Stimulated activated CD4-positive, alpha-beta T cell treated with anti-CD3 and anti-CD28 coated beads, TNF-alpha, amount 100 ng/mL, for 48 hours (primary cell): ENCODE data around the gene UVSSA.
"Not testable (repeated sequence)": the region's sequence is repeated elsewhere in the genome, so short reads cannot be mapped to it uniquely, and the experiment has no call there.

Source experiments
- DNase-seq, 3 donors: peaks; one replicate each; pipeline ENCODE4 v3.0.0-alpha.2; 2020; ENCODE audit warnings: low read depth in 3 of 3

Gene UVSSA

DNA sequence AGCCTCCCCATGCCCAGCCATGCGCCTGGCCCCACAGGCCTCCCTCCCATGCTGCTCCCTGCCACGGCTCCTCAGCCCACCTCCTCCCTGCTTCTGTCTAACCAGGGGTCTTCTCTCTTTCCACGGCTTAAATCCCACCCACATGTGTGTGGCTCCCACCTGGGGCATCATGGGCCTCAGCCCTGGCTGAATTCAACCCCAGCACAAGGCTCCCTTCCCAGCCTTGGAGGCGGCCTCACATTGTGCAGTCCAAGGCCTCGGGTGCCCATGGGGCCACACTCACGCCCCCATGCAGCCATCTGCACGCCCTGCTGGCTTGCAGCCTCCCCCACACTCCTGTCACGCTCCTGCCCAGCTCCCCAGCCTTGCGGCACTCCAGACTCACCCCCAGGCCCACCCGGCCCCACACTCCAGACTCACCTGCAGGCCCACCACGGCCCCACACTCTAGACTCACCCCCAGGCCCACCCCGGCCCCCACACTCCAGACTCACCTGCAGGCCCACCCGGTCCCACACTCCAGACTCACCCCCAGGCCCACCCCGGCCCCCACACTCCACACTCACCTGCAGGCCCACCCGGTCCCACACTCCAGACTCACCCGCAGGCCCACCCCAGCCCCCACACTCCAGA lies 30.4 kb upstream of the UVSSA start:
- DNase-seq, result no peak

DNA sequence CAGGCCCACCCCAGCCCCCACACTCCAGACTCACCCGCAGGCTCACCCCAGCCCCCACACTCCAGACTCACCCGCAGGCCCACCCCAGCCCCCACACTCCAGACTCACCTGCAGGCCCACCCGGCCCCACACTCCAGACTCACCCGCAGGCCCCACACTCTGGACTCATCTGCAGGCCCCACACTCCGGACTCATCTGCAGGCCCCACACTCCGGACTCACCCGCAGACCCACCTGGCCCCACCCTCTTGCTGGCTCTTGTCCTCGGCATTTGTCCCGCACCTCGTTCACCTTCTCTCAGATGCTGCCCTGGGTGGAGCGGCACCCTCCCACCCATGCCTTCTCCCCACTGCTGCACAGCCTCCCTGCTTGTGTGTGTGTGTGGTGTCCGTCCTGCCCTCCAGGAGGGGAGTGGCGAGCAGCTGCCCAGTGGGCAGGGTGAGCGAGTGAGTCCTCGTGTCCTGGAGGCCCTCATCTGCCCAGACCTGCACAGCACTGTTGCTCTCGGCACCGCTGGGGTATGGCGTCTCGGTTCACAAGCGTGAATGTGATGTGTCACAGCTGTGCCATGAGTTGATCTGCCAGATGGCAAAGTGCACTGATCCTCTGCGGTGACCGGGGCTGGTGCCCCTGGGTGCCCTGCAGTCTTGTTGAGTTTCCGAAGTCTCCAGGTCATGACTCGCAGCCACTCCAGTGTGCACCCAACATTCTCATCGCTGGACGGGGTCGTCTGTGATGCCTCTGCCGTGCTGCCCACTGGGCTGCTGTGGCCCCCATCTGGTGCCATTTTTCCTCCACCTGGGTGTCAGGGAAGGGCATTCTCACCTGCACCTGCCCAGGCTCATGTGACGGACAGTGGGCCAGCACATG lies 29.6 kb upstream of the UVSSA start:
- DNase-seq, result no peak

DNA sequence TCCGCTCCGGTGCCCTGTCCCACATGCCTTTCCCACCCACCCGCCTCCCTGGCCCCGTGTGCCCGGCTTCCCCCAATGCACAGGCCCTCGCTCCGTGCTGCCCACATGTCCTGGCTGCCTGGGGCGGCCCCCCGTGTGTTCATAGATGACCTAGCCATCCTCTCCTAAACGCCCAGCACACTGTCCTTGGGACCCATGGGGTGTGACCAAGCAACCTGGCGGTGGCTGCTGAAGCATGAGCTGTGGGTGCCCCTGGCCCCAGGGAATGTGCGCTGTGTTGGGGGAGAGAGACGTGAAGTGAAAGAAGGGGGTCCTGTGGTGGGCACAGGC lies 29.0 kb upstream of the UVSSA start:
- DNase-seq, result no peak

DNA sequence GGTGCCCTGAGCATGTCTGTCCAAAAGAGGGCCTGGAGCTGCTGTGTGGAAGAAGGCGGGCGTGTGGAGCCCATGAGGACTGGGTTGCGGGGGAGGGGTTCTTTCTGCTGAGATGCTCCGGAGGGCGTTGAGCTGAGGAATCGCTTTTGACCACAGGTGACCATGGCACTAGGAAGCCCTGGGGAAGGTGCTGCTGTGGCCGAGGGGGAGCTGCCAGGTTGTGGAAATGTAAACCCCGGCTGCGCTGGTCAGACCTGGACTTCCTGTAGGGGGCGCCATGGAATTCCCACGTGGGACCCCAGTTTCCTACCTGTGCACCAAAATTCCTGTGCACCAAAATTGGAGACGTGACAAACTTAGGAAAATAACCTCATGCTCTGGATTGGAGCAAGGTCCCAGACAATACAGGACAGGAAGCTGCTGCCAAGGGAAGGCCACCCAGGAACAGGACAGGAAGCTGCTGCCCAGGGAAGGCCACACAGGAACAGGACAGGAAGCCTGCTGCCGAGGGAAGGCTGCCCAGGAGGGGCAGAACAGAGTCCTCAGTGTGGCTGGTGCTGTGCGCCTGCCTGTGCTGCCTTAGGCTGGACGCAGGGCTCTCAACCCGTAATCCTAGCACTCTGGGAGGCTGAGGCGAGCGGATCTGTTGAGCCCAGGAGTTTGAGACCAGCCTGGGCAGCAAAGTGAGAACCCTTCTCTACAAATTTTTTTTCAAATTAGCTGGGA lies 28.4 kb upstream of the UVSSA start:
- no peak for DNase-seq

DNA sequence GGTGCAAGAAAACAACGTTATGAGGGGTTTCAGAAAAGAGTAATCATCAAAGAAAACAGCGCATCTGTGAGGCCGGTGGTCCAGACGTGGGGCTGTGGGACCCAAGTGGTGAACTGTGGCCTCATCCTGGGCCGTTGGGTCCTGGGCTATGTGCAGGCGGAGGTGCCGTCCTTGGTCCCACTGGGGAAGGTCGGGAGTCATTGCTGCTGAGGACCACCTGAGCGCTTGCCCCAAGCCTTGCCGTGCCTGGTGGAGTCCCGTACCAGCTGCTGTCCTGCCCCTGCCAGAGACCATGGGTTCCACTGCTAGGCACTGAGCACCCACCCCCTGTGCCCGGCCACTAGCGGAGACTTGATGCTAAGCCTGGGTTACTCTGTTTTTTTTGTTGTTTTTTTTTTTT lies 25.5 kb upstream of the UVSSA start:
- no peak for DNase-seq

DNA sequence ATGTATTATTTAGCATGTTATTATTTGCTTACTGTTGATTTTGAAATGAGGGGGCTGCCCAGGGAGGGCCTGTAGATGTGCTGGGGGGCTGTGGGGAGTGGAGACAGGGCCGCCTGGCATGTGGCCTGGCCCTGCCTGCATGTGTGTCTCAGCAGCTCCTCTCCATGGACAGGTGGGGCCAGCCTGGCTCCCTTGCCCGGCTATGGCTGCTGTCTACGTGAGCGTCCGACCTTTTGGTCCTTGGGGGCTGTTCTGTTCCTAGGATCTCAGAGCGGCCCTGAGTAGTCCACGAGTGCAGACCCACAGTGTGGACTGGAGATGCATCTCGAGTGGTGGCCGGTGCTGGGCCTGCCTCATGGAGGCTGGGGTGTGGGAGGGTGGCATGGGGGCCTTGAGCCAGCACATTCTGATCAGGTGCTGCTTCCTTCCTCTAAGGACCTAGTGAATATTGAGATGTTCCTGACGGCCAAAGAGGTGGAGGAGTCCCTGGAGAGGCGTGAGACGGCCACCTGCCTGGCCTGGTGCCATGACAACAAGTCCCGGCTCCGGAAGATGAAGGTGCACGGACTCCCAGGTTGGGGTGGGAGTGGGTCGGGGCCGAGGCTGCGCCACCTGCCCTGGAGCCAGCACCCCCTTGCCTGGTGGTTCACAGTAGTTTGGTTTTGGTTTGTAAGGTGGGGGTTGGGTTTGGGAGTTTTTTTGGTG lies 24.9 kb upstream of the UVSSA start:
- no peak for DNase-seq

DNA sequence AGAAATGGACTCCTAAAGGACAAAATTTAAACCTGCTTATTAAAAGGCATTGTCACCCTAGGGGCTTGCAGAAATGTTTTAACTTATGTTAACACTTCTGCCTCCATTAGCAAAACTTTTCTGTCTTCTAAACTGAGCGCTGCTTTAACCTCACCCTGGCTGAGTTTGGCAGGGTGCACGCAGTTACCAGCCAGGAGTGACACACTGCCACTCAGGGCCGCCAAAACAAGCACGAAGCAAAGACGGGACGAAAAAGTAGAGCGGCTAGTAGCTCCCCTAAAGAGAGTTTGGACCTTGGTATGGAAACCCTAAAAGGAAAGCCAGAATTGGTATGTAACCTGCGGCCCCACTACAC lies 23.8 kb upstream of the UVSSA start:
- no peak for DNase-seq

DNA sequence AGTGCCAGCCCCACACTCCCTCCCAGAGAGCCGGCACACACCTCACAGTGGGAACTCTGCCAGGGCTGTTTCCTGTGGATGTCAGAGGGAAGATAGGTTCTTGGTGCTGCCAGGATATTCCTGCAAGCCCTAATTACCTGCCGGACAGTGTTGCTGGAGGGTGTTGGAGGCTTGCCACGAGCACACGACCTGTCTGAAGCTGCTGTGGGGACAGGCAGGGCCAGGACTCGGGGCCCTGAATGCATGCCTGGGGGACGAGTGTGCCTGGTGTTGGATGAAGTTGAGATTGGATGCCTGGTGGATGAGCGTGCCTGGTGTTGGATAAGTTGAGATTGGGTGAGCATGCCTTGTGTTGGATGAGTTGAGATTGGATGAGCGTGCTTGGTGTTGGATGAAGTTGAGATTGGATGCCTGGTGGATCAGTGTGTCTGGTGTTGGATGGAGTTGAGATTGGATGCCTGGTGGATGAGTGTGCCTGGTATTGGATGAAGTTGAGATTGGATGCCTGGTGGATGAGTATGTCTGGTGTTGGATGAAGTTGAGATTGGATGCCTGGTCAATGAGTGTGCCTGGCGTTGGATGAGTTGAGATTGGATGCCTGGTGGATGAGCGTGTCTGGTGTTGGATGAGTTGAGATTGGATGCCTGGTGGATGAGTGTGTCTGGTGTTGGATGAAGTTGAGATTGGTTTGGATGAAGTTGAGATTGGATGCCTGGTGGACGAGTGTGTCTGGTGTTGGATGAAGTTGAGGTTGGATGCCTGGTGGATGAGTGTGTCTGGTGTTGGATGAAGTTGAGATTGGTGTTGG lies 23.2 kb upstream of the UVSSA start:
- DNase-seq, result no peak

DNA sequence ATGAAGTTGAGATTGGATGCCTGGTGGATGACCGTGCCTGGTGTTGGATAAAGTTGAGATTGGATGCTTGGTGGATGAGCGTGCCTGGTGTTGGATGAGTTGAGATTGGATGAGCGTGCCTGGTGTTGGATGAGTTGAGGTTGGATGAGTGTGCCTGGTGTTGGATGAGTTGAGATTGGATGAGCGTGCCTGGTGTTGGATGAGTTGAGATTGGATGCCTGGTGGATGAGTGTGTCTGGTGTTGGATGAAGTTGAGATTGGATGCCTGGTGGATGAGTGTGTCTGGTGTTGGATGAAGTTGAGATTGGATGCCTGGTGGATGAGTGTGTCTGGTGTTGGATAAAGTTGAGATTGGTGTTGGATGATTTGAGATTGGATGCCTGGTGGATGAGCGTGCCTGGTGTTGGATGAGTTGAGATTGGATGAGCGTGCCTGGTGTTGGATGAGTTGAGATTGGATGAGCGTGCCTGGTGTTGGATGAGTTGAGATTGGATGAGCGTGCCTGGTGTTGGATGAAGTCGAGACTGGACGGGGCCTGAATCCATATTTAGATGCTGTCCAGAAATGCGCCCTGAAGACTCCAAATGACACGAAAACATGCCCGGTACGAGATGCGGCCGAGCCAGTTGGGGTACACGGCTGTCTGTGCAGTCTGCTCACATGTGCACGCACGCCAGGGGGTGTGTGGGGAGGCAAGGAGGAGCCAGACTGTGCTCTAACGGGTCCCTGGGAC lies 22.4 kb upstream of the UVSSA start:
- not testable (repeated sequence) for DNase-seq

DNA sequence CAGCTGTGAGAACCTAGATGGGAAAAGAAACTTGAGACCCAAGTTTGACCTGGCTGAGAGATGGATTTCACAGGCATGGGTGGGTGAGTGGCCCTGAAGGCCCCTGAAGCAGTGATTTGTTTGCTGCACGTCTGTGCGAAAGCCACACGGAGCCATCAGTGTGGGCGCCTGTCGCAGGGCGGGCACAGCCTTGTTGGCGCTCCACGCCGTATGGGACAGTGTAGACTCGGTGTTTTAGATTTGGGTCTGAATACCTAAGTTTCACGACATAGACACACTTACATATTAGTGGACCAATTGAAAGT lies 21.9 kb upstream of the UVSSA start:
- DNase-seq, result no peak

DNA sequence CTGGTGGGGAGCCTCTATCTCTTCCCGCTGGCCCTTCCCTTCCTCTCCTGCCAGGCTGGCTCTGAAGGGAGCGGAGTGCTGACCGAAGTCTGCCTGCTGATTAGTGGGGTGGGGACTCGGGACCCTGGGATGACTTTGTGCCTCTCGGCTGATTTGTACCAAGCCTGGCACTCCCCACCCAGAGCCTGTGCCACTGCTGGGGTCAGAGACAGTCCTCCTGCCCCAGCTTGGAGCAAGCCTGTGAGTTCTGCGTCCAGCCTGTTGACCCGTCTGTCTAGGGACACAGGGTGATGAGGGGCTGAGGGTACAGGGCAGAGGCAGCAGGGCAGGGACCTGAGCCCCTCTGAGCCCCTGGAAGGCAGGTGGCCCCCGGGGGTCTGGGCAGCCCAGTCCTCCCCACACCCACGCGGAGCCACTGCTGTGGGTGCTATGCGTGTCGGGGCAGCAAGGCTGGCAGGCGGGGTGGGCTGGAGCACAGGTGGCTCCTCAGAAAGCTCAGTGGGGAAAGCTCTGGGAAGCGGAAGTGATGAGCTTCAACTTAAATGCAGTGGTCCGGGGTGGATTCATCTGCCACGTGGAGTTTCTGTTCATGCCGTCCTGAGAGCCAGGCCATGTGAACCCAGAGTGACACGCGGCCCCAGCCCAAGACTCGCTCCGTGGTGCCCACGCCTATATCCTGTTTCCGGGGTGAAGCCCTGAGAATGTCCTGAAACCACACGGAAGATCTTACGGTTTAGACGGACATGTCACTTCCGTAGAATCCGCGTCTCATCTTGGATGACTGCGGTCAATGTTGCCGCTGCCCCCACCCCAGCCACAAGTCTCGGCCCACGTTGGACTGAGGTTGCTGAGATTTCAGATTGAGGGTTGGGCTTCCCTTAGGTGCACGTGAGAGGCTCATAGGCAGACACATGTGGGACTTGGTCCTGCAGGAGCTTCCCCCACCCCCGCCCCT lies 21.1 kb upstream of the UVSSA start:
- DNase-seq, result no peak

DNA sequence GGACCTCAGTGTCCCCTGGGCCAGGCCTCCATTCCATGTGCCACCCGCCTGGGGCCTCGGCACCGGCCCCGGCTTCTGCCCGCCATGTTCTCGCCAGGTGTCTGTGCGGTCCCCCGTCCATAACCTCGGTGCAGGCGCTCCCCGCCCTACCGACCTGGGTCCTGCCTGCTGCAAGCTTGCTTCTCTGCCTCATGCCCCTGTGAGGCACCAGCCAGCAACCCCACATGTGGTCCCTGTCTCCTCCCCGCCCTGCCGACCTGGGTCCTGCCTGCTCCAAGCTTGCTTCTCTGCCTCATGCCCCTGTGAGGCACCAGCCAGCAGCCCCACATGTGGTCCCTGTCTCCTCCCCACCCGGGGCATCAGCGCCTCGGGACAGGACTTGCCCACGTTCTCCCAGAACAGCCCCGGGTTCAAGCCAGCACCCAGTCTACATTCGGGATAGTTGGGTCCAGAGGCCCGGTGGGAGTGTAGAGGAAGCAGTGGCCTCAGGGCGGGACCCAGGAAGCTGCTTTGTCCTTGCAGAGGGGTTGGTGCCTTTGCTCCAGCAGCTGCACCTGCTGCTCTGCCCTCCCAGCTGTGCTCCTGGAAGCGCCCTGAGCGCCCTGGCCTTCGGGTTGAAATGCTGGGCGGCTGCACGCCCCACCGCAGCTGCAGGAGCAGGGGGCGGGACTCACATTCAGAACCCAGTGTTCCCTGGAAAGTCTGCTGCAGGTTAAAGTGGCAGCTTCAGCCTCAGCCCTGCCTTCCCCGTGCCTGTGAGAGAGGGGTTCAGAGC lies 20.1 kb upstream of the UVSSA start:
- no peak for DNase-seq

DNA sequence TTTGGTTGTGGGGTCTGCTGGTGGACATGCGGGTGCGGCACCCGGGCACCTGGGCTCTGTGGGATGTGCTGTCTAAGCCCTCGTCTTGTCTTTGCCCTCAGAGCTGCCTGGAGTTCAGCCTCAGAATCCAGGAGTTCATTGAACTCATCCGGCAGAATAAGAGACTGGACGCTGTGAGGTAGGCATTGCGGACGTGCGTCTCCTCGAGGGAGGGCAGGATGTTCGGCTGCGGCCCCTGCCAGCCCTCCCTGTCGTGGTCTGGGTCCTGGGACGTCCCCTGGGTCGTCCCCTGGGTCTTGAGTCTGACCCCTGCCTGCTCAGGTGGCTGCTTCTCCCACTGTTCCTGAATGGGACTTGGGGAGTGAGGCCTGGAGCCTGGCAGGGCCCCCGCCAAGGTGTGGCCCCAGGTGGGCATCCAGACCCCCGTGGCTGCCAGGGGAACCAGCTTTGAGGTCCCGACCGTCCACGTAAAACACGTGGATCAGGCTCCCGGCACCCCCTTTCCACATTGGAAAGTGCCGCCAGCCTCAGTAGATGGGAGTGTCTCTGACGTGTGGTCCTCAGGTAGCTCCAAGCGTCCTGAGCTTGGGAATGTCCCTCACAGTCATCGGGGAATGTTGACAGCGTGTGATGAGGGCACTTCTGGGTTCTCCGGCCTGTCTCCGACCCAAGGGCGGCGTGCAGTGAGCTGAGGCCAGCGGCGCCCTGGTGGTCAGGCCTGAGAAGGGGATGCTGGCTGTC lies 19.3 kb upstream of the UVSSA start:
- no peak for DNase-seq

DNA sequence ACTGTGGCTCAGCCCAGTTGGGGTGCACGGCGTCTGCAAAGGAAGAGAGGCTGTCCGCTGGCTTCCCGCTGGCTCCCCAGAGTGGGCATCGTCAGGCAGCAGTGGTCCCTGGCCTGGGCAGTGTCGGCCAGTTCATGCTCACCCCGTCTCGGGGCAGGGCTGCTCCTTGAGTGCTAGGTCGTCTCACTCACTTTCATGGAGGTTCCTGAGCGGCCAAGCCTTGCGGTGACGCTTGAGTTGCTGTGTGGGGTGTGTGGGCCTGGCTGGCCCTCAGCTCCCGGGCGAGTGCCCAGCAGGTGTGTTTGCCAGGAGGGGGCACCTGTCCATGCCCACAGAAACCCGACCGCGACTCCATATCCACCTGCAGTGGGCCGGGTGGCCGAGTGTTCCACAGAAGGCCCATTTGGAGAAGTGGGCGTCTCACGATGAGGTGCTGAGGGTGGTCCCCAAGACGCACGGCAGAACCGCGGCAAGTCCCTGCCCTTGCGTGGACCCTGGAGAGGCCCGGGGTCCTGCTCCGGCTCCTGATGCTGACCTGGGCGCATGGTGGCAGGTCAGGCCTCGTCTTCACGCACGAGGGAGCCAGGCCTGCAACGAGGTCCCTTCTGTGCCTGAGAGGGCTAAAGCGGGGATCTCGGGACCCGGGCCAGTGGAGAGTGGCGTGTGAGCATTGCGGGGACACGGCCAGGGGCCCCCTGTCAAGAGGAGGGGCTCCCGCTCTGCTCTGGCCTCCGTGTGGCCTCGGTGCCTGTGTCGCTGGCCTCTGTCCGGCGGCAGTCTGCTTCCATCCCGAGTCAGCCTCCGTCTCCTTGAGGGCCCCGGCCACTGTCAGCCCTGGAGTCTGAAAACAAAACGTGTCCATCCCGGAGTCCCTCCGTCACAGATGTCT lies 18.5 kb upstream of the UVSSA start:
- DNase-seq, result no peak

DNA sequence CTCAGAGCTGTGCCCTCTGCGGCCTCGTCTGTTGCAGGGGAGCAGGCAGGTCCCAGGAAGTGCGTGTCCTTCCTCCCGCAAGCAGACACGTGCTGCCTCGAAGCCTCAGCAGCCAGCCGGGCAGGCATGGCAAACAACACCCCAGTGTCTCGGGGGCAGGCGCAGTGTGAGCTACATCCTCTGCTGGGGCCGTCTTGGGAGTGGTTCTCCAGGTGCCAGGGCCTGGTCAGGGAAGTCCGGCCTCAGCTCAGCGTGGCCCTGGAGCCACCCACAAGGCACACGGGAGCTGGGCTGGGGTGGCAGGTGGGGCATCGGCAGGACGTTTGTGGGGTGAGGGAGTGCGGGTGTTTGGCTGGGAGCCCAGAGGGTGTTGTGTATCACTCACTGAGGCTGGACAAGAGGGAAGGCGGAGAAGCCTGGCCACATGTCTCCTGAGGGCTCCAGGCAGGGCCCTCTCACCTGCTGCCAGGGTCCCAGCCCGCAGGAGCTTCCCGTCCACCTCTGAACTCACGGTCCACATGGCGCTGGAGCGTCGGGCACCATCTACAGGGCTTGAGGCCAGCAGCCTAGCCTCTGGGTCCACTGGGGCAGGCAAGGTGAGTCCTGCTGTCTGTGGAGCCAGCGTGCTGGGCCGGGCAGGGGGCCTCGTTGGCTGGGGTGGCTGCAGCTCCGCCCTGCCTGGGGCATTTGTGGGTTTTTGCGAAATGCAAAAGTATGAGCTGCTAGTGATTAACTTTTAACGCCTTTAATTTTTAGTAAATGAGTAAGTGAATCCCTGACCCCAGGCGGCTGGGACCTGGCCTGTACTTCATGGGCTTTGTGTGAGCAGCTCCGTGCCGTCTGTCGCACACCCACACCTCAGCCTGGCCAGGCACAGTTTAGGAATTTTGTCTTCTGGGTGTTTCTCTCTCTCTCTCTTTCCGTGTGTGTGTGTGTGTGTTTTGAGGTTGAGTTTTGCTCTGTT lies 17.3 kb upstream of the UVSSA start:
- no peak for DNase-seq
